Activated CD8-positive, alpha-beta memory T cell treated with anti-CD3 and anti-CD28 coated beads, Interleukin-2, amount 50 U/mL, for 24 hours (primary cell): ENCODE data around the gene EML3.
"Not testable (repeated sequence)": the region's sequence is repeated elsewhere in the genome, so short reads cannot be mapped to it uniquely, and the experiment has no call there.

ENCODE experiments used
- DNase-seq: peaks from one replicate; pipeline ENCODE4 v3.0.0-alpha.2; 2020; ENCODE audit errors: extremely low read depth

EML3 gene

GRCh38 chr11:62612366-62613290, at the start of gene EML3, which contains the start of gene ROM1:
EML3 (minus strand) TSS chr11:62612775; CDS start chr11:62612457, 318 bp downstream.
ROM1 (plus strand) TSS chr11:62613257; CDS start chr11:62613282, 25 bp downstream.
- peak; percentile 72 for DNase-seq

GRCh38 chr11:62656796-62657429, 44.3 kb upstream of the EML3 start:
- no peak for DNase-seq

- no peak for DNase-seq
Observed at GRCh38 chr11:62654297-62654696, 41.7 kb upstream of the EML3 start.

- no peak for DNase-seq
Observed at GRCh38 chr11:62652161-62653006, 39.8 kb upstream of the EML3 start.

- DNase-seq, result not testable (repeated sequence)
Observed at GRCh38 chr11:62650283-62650682, 37.7 kb upstream of the EML3 start.

GRCh38 chr11:62649486-62649885, 36.9 kb upstream of the EML3 start:
- no peak for DNase-seq

GRCh38 chr11:62648967-62649364, 36.4 kb upstream of the EML3 start:
- no peak for DNase-seq

- DNase-seq, result no peak
Observed at GRCh38 chr11:62648185-62648966, 35.8 kb upstream of the EML3 start.

- no peak for DNase-seq
Observed at GRCh38 chr11:62647609-62648005, 35.0 kb upstream of the EML3 start.

- no peak for DNase-seq
Observed at GRCh38 chr11:62646825-62647608, 34.4 kb upstream of the EML3 start.

- DNase-seq, result peak; percentile 99
Observed at GRCh38 chr11:62645946-62646824, 33.6 kb upstream of the EML3 start, which contains the start of gene GANAB. GANAB (minus strand) TSS chr11:62646613; CDS start chr11:62646599, 14 bp downstream.

GRCh38 chr11:62645671-62645945, 33.0 kb upstream of the EML3 start:
- no peak for DNase-seq

GRCh38 chr11:62644220-62644619, 31.6 kb upstream of the EML3 start:
- DNase-seq, result no peak

- DNase-seq, result no peak
Observed at GRCh38 chr11:62632492-62632891, 19.9 kb upstream of the EML3 start.

GRCh38 chr11:62627713-62628112, 15.1 kb upstream of the EML3 start:
- DNase-seq, result no peak

- no peak for DNase-seq
Observed at GRCh38 chr11:62622476-62623089, 10.0 kb upstream of the EML3 start.

GRCh38 chr11:62621567-62622470, 9.2 kb upstream of the EML3 start, which contains the start of gene B3GAT3:
B3GAT3 (minus strand) TSS chr11:62621986; CDS start chr11:62621947, 39 bp downstream.
- DNase-seq, result peak; percentile 94

- no peak for DNase-seq
Observed at GRCh38 chr11:62621027-62621566, 8.5 kb upstream of the EML3 start.
